ENCODE results near the gene SNRNP27. TPM values are rescaled to one million over a fixed set of nuclear protein-coding genes. Genes with fewer than 3 reads are reported as not detected.

The SNRNP27 gene
- total and polyA plus RNA-seq, 2 donors from 2014 or later, result 33.6 to 42.6 TPM

DNA sequence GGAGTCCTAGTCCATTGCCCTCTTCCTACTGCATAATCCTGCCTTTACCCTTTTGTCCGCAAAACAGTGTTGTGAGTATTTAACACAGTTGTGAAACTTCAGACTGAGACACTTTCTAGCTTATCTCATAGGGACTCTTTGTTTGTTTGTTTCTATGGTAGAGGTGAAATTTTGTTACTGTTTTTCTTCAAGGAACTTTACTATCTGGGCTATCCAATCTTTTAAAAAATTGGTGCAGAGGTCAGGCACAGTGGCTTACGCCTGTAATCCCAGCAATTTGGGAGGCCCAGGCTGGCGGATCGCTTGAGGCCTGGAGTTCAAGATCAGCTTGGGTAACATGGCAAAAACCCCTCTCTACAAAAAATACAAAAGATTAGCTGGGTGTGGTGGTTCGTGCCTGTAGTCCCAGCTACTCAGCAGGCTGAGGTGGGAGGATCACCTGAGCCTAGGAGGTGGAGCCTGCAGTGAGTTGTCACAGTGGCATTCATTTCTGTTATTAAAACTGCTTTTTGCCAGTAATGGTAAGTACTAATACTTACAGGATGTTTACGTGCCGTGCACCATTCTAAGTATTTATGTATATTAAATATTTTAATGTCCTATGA, 45.5 kb upstream of the SNRNP27 start:
- no peak for FAIRE-seq
- H3K36me3 ChIP-seq (ENCODE audit: control insufficient read depth in 2 of 3, insufficient read depth in 3 of 3, low read length in 3 of 3), result peaks cover 4 to 19% (median 11%) of the 10 kb centered on the region in 3 donors
- intact Hi-C loops (cut with DNase I), result no loop called here

DNA sequence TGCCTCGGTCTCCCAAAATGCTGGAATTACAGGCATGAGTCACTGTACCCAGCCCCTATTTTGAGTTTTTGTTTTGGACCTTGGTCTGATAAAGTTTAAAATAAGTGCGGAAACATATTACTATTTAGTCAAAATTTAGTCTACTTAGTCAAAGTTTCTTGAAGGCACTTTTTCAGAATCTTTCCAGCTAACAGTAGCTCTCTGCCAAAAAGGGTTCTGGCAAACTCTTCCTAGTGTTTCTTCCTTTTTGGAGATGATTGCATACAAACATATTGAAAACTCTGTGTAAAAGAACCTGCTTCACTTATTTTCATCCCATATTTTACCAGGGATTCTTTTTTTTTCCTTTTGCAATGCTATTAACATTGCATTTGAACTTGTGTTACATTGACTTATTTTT, 35.5 kb upstream of the SNRNP27 start:
- H3K9ac ChIP-seq (ENCODE audit: low read length in 3 of 3), result no peak overlapping the region
- no peak for TF ChIP-seq CTCF (IDR thresholded peaks at IDR 0.05; ENCODE audit: borderline replicate concordance, extremely low read depth, insufficient read depth)
- no peaks in the 10 kb centered on the region for H3K4me1 ChIP-seq (ENCODE audit: control insufficient read depth in 2 of 3, insufficient read depth in 2 of 3, low read depth in 1 of 3, low read length in 3 of 3)
- H3K36me3 ChIP-seq (ENCODE audit: control insufficient read depth in 2 of 3, insufficient read depth in 3 of 3, low read length in 3 of 3), result peaks cover 0 to 8% (median 0%) of the 10 kb centered on the region in 3 donors
- H3K27me3 ChIP-seq (ENCODE audit: control insufficient read depth, insufficient read depth, low read length), result no peaks in the 10 kb centered on the region
- FAIRE-seq, result no peak
- H3K4me3 ChIP-seq (ENCODE audit: low read length in 3 of 3), result no peak overlapping the region
- no peak for DNase-seq
- no peak overlapping the region for H3K27ac ChIP-seq (ENCODE audit: low read depth in 2 of 2, low read length in 2 of 2)
- intact Hi-C loops (cut with DNase I), result no loop called here
- H3K9me3 ChIP-seq (ENCODE audit: control insufficient read depth in 2 of 3, insufficient read depth in 1 of 3, low read length in 3 of 3), result no peaks in the 10 kb centered on the region

More for the DNA sequence above, 45.5 kb upstream of the SNRNP27 start:
- Histone ChIP-seq H3K4me3 (ENCODE audit: low read length in 3 of 3) (no peak overlapping the region), H3K27me3 (ENCODE audit: control insufficient read depth, insufficient read depth, low read length) (no peaks in the 10 kb centered on the region), H3K9me3 (ENCODE audit: control insufficient read depth in 2 of 3, insufficient read depth in 1 of 3, low read length in 3 of 3) (no peaks in the 10 kb centered on the region), H3K27ac (ENCODE audit: low read depth in 2 of 2, low read length in 2 of 2) (no peak overlapping the region), H3K9ac (ENCODE audit: low read length in 3 of 3) (no peak overlapping the region), H3K4me1 (ENCODE audit: control insufficient read depth in 2 of 3, insufficient read depth in 2 of 3, low read depth in 1 of 3, low read length in 3 of 3) (no peaks in the 10 kb centered on the region)
- TF ChIP-seq CTCF (IDR thresholded peaks at IDR 0.05; ENCODE audit: borderline replicate concordance, extremely low read depth, insufficient read depth), result no peak
- DNase-seq, result no peak

DNA sequence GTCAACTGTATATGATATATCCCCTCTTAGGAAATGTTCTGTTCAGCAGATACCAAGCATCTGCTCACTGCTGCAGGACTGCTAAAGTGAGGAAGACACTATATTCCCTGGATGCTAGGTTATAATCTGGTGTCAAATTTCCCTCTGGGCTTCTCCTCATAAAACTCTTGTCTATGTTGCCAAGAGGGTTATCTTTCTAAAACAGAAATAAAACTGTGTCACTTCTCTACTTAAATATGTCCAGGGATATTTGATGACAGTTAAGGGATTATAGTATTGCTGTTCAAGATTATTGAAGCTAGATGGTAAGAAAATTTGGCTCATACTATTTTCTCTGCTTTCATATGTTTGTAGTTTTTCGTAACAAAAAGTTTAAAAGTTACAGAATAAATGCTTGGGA, 30.5 kb upstream of the SNRNP27 start:
- TF ChIP-seq CTCF (IDR thresholded peaks at IDR 0.05; ENCODE audit: borderline replicate concordance, extremely low read depth, insufficient read depth), result no peak
- no peaks in the 10 kb centered on the region for H3K4me1 ChIP-seq (ENCODE audit: control insufficient read depth in 2 of 3, insufficient read depth in 2 of 3, low read depth in 1 of 3, low read length in 3 of 3)
- DNase-seq (no peak), FAIRE-seq (no peak)
- no peak overlapping the region for H3K27ac ChIP-seq (ENCODE audit: low read depth in 2 of 2, low read length in 2 of 2)
- H3K9ac ChIP-seq (ENCODE audit: low read length in 3 of 3), result no peak overlapping the region
- no peaks in the 10 kb centered on the region for H3K27me3 ChIP-seq (ENCODE audit: control insufficient read depth, insufficient read depth, low read length)
- intact Hi-C loops (cut with DNase I), result no loop called here
- H3K9me3 ChIP-seq (ENCODE audit: control insufficient read depth in 2 of 3, insufficient read depth in 1 of 3, low read length in 3 of 3), result no peaks in the 10 kb centered on the region
- H3K36me3 ChIP-seq (ENCODE audit: control insufficient read depth in 2 of 3, insufficient read depth in 3 of 3, low read length in 3 of 3), result peaks cover 7 to 35% (median 7%) of the 10 kb centered on the region in 3 donors
- H3K4me3 ChIP-seq (ENCODE audit: low read length in 3 of 3), result no peak overlapping the region

DNA sequence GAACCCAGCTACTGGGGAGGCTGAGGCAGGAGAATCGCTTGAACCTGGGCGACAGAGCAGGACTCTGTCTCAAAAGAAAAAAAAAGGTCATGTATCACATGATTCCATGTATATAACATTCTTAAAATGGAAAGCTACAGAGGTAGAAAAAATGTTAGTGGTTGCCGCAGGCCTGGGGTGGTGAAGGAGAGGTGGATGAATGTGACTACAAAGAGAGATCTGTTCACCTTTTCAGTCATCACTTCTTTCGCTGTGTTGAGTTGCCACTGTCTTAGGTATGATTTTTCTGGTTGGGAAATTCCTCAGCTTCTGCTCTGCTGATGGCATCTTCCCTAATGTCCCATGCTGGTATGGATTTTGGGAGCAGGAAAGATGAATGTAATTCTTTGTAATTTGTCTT, 5.3 kb upstream of the SNRNP27 start:
- DNase-seq, result no peak
- FAIRE-seq, result no peak
- TF ChIP-seq CTCF (IDR thresholded peaks at IDR 0.05; ENCODE audit: borderline replicate concordance, extremely low read depth, insufficient read depth), result no peak
- peaks cover 0 to 3% (median 1%) of the 10 kb centered on the region in 3 donors for H3K4me1 ChIP-seq (ENCODE audit: control insufficient read depth in 2 of 3, insufficient read depth in 2 of 3, low read depth in 1 of 3, low read length in 3 of 3)
- intact Hi-C loops (cut with DNase I), result no loop called here
- no peak overlapping the region for H3K4me3 ChIP-seq (ENCODE audit: low read length in 3 of 3)
- no peak overlapping the region for H3K27ac ChIP-seq (ENCODE audit: low read depth in 2 of 2, low read length in 2 of 2)
- no peaks in the 10 kb centered on the region for H3K36me3 ChIP-seq (ENCODE audit: control insufficient read depth in 2 of 3, insufficient read depth in 3 of 3, low read length in 3 of 3)
- H3K27me3 ChIP-seq (ENCODE audit: control insufficient read depth, insufficient read depth, low read length), result no peaks in the 10 kb centered on the region
- H3K9me3 ChIP-seq (ENCODE audit: control insufficient read depth in 2 of 3, insufficient read depth in 1 of 3, low read length in 3 of 3), result no peaks in the 10 kb centered on the region
- no peak overlapping the region for H3K9ac ChIP-seq (ENCODE audit: low read length in 3 of 3)

Data from kidney (tissue), 14 donors.